ENCODE measurements around the gene UBL3. TPM values are rescaled to one million over a fixed set of nuclear protein-coding genes. Genes with fewer than 3 reads are reported as not detected.

Gene UBL3
- total and polyA plus RNA-seq, 2 of the 8 experiments (the other 6 are each of a cell fraction or from before 2014, with no cell fraction given) = 5.3 to 16.1 TPM

DNA sequence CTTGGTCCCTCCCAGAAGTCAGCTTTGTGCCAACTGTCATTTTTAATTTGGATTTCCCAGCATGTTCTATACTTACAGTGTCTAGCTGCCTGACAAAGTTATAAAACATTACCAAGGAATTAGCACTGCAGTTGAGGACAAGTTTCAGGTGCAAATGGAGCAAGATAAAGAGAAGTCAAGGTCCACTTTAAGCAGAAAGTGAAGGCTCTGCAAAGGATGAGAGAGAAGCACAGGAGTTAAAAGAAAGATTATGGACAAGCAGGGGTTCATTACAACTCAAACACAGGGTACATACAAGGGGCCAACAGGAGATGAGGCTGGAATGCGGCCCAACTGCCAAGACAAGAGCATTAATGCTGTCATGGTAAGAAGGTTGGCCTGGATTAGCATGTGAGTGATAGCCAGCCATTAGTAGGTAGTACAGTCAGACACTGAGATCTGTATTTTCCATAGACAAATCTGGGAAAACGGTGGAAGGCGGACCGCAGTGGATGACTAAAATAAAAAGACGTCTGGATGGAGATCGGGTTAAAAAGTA is 17.6 kb downstream of the UBL3 start:
- no peak overlapping the region for H3K23ac ChIP-seq (ENCODE audit: insufficient read length)
- H2AK5ac ChIP-seq (ENCODE audit: low read depth, low read length) = no peak overlapping the region
- H3K4ac ChIP-seq (replicated peaks; ENCODE audit: insufficient read length, low read depth, low read length) = no peak overlapping the region
- no peak overlapping the region for H3K9ac ChIP-seq (replicated peaks in 1 of 4; ENCODE audit: extremely low read depth in 1 of 4, low read depth in 3 of 4, low read length in 3 of 4)
- H3K36me3 ChIP-seq (ENCODE audit: control insufficient read depth in 2 of 4, insufficient read depth in 4 of 4, low read length in 3 of 4) = peaks cover 0 to 3% (median 0%) of the 10 kb centered on the region in 4 experiments; a peak in 1 of 8 replicates
- H2BK120ac ChIP-seq (replicated peaks; ENCODE audit: low read depth, low read length) = no peak overlapping the region
- FAIRE-seq (no peak), DNase-seq (ENCODE audit: low read depth in 1 of 2, low spot score in 2 of 2) (no peak)
- ChIA-PET POLR2A (ENCODE audit: partially characterized antibody) (no interaction called here), CTCF (ENCODE audit: partially characterized antibody) (interaction anchor here (1.0 to 1.7 kb wide), 3 partner anchors 16 to 280 kb away, joined by 3 to 4 read pairs (median 4); no protein-coding TSS in a partner anchor)
- no peak overlapping the region for H2BK15ac ChIP-seq (ENCODE audit: low read length)
- 89 to 100% methylated on average over 2 to 6 of the region's 6 CpGs for WGBS, 2 experiments (ENCODE audit: extremely low coverage in 1 of 2, insufficient coverage in 1 of 2, insufficient read length in 1 of 2, insufficient replicate concordance in 2 of 2, low coverage in 1 of 2, low lambda C conversion rate in 2 of 2, missing lambda C conversion rate in 1 of 2)
- no peaks in the 10 kb centered on the region for H3K23me2 ChIP-seq (ENCODE audit: low read depth, low read length)
- no peak overlapping the region for H3K4me2 ChIP-seq (ENCODE audit: insufficient read depth in 1 of 2, low read depth in 2 of 2, low read length in 2 of 2)
- no peak overlapping the region for H2BK5ac ChIP-seq (ENCODE audit: low read depth, low read length)
- H3K18ac ChIP-seq (ENCODE audit: extremely low read depth, low read length) = no peak overlapping the region
- H3K4me1 ChIP-seq (replicated peaks in 1 of 4; ENCODE audit: control insufficient read depth in 3 of 4, insufficient read depth in 4 of 4, low read length in 3 of 4) = peaks cover 0 to 7% (median 3%) of the 10 kb centered on the region in 4 experiments; a peak in 4 of 7 replicates
- peaks cover 4% of the 10 kb centered on the region; the same call in 1 of the 2 replicates for H3K79me1 ChIP-seq (ENCODE audit: low read depth, low read length)
- no peak overlapping the region for H3K14ac ChIP-seq (ENCODE audit: insufficient read length)
- H3K27me3 ChIP-seq (replicated peaks in 1 of 4; ENCODE audit: control insufficient read depth in 3 of 4, extremely low read depth in 1 of 4, insufficient read depth in 3 of 4, low read length in 3 of 4) = peaks cover 0 to 1% (median 0%) of the 10 kb centered on the region in 4 experiments; a peak in 1 of 7 replicates
- no peak overlapping the region for H3K27ac ChIP-seq (ENCODE audit: low read depth, low read length)
- H2BK12ac ChIP-seq (ENCODE audit: low read depth, low read length) = no peak overlapping the region
- no peak overlapping the region for H4K8ac ChIP-seq (ENCODE audit: extremely low read depth, insufficient read depth, low read length)
- no peak overlapping the region for H2BK20ac ChIP-seq (ENCODE audit: low read length)
- H4K91ac ChIP-seq (replicated peaks; ENCODE audit: insufficient read length, low read length) = no peak overlapping the region
- no peak overlapping the region for H3K4me3 ChIP-seq (ENCODE audit: extremely low read depth in 1 of 4, insufficient read depth in 2 of 4, low read depth in 3 of 4, low read length in 4 of 4)
- peaks cover 0 to 76% of the 10 kb centered on the region in 2 experiments; a peak in 3 of 4 replicates for H3K79me2 ChIP-seq (ENCODE audit: control insufficient read depth in 1 of 2, insufficient read depth in 2 of 2, low read length in 2 of 2)
- H2AFZ ChIP-seq (ENCODE audit: low read length) = no peak overlapping the region
- TF ChIP-seq E2F6 (IDR thresholded peaks at IDR 0.05) = no peak
- peak; percentile 58; the same call in 1 of the 2 replicates for TF ChIP-seq TEAD4 (IDR thresholded peaks at IDR 0.05; ENCODE audit: low read depth, low read length)
- no peak for TF ChIP-seq HDAC6 (IDR thresholded peaks at IDR 0.05; ENCODE audit: low read depth, low read length)
- no peak for TF ChIP-seq POLR2A (IDR thresholded peaks at IDR 0.05; ENCODE audit: control extremely low read depth in 1 of 2, low read depth in 2 of 2, low read length in 2 of 2)
- H3K56ac ChIP-seq (replicated peaks; ENCODE audit: insufficient read length, low read depth, low read length) = no peak overlapping the region
- no peak overlapping the region for H4K5ac ChIP-seq (ENCODE audit: insufficient read length, low read depth, low read length)
- H4K20me1 ChIP-seq (replicated peaks in 1 of 2; ENCODE audit: control insufficient read depth in 1 of 2, insufficient read depth in 2 of 2, low read length in 2 of 2) = peaks cover 0 to 1% of the 10 kb centered on the region in 2 experiments
- peaks cover 0 to 8% of the 10 kb centered on the region in 2 experiments; a peak in 1 of 4 replicates for H3K9me3 ChIP-seq (ENCODE audit: insufficient read depth in 2 of 2, low read depth in 1 of 2, low read length in 1 of 2)
